DMS114 treated with DMSO at 0.1 percent for 48 hours (cell line): ENCODE data around the gene TPSG1.
"Not testable (repeated sequence)": the region's sequence is repeated elsewhere in the genome, so short reads cannot be mapped to it uniquely, and the experiment has no call there.

ENCODE experiments used
- DNase-seq: peaks from one replicate; lab custom pipeline; 2025; ENCODE audit not compliant: unreplicated experiment; lab: John Stamatoyannopoulos, UW

The TPSG1 gene

DNA sequence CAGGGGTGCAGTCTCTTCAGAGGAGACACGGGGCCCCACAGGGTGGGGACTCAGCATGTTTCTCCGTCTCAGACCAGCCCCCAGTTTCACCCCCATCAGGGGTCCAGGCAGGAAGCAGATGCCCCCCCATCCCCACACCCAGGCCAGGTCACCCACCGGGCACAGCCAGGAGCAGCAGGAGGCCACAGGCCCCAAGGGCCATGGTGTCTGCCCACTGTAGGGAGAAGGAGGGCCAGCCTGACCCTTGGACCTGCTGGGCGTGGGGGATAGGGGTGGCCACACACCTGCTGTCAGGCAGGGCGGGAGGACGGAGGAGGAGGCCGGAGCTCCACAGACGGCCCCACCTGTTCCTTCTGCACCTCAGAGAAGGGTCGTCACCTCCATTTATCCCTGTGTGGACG is at the start of gene TPSG1:
Gene TPSG1, minus strand, starts transcription at position 218 of the 401 bp plus-strand sequence. Its CDS starts 16 bp downstream, at position 202.
- no peak for DNase-seq

DNA sequence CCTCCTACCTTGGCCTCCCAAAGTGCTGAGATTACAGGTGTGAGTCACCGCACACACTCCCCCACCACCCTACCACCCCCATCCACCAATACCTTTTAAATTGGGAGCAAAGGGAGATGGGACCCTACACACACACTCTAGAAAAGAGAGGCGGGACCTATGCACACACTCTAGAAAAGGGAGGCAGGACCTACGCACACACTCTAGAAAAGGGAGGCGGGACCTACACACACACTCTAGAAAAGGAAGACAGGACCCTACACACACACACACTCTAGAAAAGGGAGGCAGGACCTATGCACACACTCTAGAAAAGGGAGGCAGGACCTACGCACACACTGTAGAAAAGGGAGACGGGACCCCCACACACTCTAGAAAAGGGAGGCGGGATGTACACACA is 49.7 kb upstream of the TPSG1 start:
- DNase-seq, result no peak

DNA sequence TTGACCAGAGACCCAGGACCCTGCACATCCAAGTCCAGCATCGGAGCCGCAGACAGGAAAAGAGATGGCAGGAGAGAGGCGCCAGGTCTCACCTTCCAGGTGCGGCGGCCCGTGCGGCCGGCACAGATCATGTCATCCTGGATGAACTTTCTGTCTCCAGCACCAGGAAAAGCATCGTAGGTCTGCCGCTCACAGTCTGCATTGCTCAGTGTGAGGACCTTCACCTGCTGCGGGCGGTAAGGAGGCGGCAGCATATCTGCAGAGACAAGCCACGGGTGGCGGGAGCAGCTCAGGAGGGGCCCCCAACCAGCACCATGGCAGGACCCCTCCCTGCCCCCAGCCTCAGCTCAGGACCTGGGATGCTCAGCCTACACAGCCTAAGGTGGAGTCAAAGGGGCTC is 48.7 kb upstream of the TPSG1 start:
- DNase-seq, result no peak

DNA sequence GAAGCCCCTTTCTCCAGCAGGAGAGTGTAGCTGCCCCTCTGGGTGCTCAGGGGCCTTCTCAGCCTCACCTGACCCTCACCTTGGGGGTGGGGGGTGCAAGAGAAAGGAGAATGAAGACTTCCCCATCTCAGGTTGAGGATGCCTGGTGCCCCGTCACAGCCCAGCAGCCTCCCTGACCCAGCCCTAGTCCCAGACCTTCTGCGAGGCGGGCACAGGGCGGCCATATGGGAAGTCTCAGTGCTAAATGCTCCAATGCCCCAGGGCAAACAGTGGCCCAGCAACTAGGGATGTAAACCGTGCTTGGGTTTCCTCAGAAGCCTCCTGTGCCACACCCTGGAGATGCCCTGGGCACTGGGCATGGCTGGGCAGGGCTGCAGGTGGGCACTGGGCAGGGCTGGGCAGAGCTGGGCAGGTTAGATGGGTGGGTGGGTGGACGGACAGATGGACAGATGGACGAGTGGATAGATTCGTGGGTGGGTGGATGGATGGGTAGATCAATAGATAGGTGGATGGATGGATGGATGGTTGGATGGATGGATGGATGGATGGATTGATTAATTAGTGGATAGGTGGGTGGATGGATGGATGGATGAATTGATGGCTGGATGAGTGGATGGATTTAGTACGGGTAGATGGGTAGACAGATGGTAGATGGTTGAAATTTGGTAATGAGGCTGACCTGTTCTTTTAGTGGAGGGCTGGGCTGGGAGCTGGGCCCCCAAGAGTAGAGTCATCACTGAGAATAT is 47.6 kb upstream of the TPSG1 start:
- no peak for DNase-seq

DNA sequence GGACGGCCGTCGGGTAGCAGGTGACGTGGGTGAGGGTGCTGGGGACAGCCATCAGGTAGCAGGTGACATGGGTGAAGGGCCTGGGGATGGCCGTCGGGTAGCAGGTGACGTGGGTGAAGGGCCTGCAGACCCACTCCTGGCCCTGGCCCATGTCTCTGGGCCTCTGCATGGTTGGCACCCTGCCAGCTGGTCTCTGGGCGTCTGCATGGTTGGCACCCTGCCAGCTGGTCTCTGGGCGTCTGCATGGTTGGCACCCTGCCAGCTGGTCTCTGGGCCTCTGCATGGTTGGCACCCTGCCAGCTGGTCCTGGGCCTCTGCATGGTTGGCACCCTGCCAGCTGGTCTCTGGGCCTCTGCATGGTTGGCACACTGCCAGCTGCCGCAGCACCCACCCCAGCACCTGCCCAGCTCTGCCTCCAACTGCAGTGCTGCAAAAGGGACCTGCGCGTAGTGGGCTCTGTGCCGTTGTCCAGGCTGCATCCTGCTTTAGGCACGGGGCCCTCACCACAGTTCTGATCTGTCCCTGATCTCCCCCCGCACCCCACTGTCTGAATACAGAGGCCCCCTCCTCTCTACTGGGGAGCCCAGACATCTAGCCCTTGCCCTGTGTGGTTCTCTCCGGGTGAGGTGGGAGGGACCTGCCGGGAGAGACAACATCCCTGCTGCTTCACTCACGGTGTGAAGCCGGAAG is 46.8 kb upstream of the TPSG1 start:
- not testable (repeated sequence) for DNase-seq

DNA sequence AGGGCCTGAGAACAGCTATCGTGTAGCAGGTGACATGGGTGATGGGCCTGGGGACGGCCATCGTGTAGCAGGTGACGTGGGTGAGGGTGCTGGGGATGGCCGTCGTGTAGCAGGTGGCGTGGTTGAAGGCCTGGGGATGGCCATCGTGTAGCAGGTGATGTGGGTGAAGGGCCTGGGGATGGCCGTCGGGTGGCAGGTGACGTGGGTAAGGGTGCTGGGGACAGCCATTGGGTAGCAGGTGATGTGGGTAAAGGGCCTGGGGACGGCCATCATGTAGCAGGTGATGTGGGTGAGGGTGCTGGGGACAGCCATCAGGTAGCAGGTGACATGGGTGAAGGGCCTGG is 46.3 kb upstream of the TPSG1 start:
- DNase-seq, result no peak

DNA sequence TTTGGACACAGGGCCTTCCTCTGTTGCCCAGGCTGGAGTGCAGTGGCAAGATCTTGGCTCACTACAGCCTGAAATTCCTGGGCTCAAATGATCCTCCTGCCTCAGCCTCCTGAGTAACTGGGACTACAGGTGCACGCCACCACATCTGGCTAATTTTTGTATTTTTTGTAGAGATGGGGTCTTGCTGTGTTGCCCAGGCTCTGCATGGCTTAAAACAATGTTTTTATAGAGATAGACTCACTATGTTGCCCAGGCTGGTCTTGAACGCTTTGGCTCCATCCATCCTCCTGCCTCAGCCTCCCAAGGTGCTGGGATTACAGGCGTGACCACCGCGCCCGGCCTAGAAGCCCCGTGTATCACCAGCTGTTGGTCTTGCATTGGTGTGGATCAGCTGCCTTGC is 44.4 kb upstream of the TPSG1 start:
- DNase-seq, result not testable (repeated sequence)

DNA sequence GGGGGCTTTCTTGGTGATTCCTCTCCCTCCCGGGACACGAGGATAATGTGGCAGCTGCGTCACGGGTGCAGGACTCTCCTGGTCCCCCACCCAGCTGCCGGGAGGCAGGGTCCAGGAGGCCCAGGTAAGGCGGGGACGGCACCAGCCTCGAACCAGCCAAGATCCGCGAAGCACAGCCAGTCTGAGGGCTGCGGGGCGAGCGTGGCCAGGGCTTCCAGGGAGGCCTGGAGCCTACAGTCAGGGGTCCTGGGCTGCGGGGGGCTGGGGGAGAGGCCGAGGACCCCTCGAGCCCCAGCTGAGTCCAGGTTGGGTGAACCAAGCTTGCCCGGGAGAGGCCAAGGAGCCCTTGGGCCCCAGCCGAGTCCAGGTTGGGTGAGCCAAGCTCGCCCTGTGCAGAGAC is 40.8 kb upstream of the TPSG1 start:
- DNase-seq, result no peak

DNA sequence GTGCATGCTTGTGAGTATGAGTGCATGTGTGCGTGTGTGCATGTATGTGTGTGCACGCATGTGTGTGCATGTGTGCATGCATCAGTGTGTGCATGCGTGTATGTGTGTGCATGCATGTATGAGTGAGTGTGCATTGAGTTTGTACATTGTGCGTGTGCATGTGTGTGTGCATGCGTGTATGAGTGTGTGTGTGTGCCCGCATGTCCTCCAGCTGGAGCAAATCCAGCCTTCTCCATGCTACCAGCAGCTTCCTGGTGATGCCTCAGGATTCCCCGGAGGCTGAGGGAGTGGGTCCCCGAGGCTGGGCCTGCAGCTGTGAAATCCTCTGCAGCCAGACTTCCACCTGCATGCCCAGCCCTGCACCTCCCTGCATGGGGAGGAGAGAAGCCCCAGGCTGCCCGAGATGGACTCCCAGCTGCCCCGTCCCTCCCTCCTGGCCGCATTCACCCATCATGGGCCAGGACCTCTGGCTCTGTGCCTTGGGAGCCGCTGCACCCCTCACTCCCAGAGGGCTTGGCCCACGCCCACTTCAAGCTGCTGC is 40.1 kb upstream of the TPSG1 start:
- DNase-seq, result no peak

DNA sequence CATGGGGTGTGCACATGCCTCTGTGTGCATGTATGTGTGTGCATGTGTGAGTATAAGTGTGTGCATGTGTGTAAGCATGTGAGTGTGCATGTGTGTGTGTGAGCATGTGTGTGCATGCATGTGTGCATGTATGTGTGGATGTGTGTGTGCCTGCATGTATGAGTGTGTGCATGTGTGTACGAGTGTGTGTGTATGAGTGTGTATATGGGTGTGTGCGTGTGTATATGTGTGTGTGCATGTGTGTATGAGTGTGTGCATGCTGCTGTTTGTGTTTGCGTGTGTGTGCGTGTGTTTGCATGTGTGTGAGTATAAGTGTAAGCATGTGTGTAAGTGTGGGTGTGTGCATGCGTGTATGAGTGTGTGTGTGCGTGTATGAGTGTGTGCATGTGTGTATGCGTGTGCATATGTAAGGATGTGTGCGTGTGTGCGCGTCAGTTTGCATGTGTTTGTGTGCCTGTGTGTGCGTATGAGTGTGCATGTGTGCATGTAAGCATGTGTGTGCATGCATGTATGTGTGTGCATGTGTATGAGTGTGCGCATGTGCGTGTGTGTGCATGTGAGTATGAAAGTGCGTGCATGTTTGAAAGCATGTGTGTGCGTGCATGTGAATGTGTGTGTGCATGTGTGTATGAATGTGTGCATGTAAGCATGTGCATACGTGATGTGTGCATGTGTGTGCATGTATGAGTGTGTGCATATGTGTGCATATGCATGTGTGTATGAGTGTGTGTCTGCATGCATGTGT is 39.4 kb upstream of the TPSG1 start:
- no peak for DNase-seq

DNA sequence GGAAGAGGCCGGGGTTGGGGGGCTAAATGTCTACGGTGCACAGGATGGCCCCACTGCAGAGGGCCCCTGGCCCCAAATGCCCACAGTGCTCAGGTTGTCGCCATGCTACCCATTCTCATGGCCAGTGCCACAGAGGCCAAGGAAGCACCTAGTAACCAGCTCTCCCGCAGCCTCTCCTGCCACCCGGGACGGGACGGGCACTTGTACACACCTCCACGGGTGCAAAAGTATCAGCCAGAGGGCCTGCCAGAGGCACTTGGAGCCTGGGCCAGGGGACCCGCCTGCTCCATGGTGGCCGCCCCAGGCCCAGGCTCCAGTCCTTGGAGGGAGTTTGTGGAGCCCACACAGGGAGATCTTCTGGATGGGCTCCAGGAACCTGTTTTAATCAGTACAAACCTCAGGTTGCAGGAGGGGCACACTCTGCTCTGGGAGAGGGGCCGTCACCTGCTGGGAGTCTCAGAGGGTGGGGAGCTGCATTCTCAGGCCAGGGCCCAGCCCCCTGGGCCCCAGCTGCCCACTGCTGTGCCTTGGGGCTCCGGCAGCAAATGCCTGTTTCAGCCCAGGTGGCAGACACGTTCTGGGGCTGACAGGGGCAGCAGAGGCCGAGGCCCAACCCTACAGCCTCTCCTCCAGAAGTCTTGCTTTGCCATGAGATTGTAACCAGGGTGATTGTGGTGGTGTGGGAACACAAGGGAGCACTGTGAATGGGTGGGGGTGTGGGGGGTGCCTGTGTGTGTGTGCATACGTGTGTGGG is 38.7 kb upstream of the TPSG1 start:
- no peak for DNase-seq

DNA sequence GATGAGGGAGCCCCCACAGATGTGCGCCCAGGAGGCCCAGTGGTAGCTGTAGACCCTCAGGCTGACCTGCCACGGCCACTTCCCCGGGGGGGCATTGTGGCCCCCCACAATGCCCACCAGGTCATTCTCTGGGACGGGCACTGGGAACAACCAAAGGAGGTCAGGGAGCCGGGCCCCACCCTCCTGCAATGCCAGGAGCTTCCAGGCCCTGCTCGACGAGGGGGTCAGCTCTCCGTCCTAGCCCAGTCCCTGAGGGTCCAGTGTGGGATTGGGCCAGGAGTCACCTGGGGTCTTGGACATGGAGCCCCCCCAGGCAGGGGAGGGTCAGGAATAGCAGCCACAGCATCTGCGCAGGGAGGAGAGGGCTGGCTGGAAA is 37.8 kb upstream of the TPSG1 start:
- DNase-seq, result no peak

DNA sequence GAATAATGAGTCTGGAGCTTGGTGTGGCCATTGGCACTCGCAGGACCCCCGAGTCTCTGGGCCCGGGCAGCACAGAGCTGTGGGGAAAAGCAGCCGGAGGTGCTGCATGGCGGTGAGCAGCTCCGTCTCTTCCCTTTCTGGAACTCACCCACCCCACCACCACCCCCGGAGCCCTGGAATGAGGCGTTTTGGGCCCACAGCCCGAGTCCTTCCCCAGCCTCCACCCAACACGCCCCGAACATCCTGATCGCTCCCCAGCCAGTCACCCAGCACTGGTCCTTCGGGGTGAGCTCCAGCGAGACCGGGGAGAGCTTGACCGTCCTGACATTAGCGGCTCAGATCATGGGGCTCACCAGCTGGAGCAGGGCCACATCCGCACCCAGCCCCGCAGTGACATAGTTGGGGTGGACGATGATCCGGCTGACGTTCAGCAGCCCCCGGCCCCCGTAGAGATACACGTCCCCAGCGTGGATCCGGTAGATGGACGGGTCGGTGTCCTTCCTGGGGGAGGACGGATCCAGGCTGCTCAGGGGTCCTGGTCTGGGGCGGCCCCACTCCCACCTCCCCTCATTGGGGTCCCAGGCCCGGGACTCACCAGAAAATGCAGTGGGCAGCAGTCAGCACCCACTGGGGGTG is 37.3 kb upstream of the TPSG1 start:
- DNase-seq, result no peak

DNA sequence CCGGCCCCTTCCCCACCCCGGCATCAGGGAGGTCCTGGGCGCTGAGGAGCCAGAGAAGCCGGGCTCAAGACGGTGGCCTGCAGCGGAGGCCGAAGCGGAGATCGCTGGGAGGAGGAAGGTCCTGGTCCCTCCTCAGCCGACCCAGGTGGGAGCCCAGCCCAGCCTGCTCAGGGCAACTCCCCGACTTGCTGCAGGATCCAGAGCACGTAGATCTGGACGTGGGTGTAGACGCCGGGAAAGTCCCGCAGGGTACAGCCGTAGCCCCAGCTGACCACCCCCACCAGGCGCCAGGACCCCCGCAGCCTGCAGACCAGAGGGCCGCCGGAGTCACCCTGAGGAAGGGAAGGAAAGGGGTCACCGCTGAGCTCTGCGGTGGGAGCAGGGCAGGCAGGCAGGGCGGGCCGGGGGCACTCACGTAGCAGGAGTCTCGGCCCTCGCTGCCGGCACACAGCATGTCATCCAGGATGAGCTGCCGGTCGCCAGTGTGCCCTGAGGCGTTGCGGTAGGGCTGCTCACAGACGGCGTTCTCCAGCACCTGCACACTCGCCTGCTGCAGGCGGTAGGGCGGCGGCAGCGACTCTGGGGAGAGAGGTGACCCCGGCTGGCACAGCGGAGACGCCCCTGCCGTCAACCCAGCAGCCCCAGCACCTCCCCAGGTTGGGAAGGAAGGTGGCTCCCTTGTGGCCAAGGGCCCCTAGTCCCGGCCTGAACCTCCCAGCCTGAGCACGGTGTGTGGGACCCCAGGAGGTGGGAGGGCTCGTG is 36.2 kb upstream of the TPSG1 start:
- DNase-seq, result no peak

DNA sequence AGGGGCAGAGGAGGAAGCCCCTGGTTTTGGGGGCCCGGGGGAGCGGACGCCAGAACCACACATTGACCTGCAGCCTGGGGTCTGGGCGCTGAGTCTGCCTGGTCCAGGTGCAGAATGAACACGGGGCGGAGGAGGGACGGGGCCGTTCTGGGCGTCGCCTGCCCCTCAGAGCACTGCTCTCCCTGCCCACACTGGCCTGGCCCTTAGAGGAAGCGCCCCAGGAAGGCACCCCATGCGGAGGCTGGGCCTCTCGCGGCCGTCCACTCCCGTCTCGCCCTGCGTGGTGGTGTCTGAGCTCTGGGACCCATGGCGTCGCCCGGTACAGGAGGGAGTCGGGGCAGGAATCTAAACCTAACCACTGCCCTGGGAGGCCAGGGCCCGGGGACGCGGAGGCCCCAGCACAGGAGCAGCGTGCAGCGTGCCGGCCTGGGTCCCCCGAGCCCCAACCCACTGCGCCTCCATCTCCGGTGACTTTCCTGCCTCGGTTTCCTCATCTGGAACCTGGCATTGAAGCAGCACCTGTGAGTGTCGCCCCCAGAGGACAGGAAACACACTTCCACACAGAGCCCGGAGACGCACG is 35.1 kb upstream of the TPSG1 start:
- no peak for DNase-seq

DNA sequence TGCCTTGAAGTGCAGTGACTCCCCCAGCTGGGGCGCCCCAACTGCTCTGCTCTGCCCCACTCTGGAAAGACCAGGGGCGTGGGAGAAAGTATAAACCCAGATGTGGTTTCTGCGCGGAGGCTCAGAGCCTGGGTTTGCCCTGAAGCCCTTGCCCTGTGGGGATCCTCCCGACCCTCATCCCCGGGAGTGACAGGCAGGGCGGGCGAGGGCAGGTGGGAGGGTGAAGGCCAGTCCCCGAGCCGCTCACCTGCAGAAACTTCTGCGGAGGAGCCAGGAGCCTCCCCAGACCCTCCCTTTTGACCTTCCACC is 34.6 kb upstream of the TPSG1 start:
- DNase-seq, result no peak

DNA sequence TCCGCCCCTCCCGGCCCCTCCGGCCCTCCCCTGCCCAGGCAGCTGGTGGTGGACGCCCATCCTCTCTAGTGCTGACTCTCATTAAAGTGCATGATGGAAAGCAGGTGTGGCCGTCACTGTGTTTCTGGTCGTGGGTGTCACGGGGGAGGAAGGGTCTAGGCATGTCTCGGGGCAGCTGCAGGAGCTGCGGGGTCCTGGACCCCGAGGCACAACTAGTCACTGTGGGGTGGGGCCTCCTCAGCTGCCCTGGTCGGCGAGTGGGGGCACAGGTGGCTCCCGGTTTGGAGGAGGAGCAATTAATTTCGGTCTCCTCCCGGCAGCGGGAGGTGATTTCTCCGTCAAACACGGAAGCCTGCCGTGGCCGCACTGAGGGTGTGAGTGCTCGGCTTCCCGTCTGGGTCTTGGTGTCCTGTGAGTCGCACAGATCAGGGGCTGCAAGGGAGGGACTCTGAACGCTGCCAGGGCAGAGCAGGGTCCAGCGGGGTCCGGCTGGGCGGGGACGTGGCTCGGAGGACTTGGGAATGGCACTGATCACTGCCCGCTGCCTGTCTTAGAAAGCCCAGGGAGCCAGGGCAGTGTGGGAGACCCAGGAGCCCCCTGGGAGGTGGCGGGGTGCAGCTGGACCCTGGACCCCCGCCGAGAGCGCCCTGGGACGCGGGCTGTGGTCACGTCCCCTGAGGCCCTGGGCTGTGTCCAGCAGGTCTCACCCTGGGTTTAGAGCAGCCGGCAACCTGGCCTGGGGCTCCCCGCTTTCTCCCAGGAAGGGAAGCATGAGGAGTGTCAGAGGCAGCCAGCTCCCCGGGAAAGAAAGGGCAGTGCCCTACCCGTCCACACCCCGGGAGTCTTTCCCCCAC is 34.1 kb upstream of the TPSG1 start:
- no peak for DNase-seq

DNA sequence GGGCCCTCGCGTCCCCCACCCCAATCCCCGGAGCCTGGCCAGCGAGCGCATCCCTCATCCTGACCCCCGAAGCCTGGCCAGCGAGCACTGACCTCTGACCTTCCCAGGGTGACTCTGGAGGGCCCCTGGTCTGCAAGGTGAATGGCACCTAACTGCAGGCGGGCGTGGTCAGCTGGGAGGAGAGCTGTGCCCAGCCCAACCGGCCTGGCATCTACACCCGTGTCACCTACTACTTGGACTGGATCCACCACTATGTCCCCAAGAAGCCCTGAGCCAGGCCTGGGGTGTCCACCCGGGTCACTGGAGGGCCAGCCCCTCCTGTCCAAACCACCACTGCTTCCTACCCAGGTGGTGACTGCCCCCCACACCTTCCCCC is 33.1 kb upstream of the TPSG1 start:
- DNase-seq, result no peak
